Tibial nerve (tissue), 4 donors: ENCODE measurements around the gene MAP4K4.

ENCODE experiments used
- EP300 ChIP-seq, 2 donors: sonication (generic); formaldehyde crosslinking; IDR thresholded peaks; one replicate each; pipeline ENCODE4 v1.6.1; 2017; ENCODE audit warnings: antibody characterized with exemption in 2 of 2, mild to moderate bottlenecking in 1 of 2
- POLR2A ChIP-seq, 2 donors: fragments of 450-650 bp; IDR thresholded peaks; one replicate each; pipeline ENCODE4 v1.6.1; 2017; ENCODE audit warnings: antibody characterized with exemption in 2 of 2, mild to moderate bottlenecking in 2 of 2, moderate library complexity in 2 of 2
- TF ChIP-seq, protein P1 (sequence below), 5 experiments: fragments of 200-600 bp in 3 of 5; fragments of 450-650 bp in 2 of 5; sonication (generic) in 3 of 5; IDR thresholded peaks; one replicate each; pipeline ENCODE4 v1.5.1; 2016 to 2019; ENCODE audit warnings: antibody characterized with exemption in 5 of 5, mild to moderate bottlenecking in 3 of 5, moderate library complexity in 2 of 5

DNA sequence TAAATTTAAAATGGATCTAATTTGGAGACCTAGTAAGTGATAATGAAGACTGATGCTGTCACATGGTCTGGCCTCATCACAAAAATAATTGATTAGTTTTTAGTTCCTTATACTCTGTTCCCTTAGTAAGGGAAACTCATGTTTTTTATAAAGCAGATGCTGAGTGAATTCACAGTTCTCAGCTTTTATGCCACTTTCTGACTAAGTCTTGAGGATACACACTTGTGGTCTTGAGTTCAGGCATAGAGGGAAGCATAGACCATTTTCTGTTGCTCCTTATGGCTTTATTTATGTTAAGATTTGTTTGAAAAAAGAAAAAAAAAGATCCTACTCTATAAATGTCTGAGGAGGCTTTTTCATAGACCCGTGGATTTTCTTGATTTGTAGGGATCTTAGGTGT, 91.1 kb downstream of the MAP4K4 start:
- TF ChIP-seq, protein P1, sequence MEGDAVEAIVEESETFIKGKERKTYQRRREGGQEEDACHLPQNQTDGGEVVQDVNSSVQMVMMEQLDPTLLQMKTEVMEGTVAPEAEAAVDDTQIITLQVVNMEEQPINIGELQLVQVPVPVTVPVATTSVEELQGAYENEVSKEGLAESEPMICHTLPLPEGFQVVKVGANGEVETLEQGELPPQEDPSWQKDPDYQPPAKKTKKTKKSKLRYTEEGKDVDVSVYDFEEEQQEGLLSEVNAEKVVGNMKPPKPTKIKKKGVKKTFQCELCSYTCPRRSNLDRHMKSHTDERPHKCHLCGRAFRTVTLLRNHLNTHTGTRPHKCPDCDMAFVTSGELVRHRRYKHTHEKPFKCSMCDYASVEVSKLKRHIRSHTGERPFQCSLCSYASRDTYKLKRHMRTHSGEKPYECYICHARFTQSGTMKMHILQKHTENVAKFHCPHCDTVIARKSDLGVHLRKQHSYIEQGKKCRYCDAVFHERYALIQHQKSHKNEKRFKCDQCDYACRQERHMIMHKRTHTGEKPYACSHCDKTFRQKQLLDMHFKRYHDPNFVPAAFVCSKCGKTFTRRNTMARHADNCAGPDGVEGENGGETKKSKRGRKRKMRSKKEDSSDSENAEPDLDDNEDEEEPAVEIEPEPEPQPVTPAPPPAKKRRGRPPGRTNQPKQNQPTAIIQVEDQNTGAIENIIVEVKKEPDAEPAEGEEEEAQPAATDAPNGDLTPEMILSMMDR (IDR thresholded peaks at IDR 0.05) = no peak
- TF ChIP-seq EP300 (IDR thresholded peaks at IDR 0.05) (no peak), POLR2A (IDR thresholded peaks at IDR 0.05) (no peak)
